PC-9 (cell line): ENCODE data around the gene CMTM6. TPM values are rescaled to one million over a fixed set of nuclear protein-coding genes. Genes with fewer than 3 reads are reported as not detected.
"Not testable (repeated sequence)": the region's sequence is repeated elsewhere in the genome, so short reads cannot be mapped to it uniquely, and the experiment has no call there.

Experiments used
- BruUV-seq: library from RNA; stranded (reverse); fragments of 400-500 nt; replicated peaks from 2 replicates; lab custom pipeline; 2021; lab: Mats Ljungman, UMichigan
- CTCF ChIA-PET: fragments of 300-600 bp; sonication (Branson Sonifier 250); formaldehyde crosslinking; loops from one replicate; lab custom pipeline; 2022; ENCODE audit warnings: antibody characterized with exemption; lab: Charles Lee
- POLR2A ChIA-PET: fragments of 300-600 bp; sonication (Branson Sonifier 250); formaldehyde crosslinking; loops from one replicate; lab custom pipeline; 2022; ENCODE audit warnings: antibody characterized with exemption; ENCODE audit not compliant: unreplicated experiment; lab: Charles Lee
- DNase-seq, 2 experiments: peaks; one replicate each; pipeline versions ENCODE4 v3.0.0 to v3.0.0-alpha.2; 2015 to 2022; ENCODE audit warnings: mixed read lengths in 1 of 2
- H2AFZ ChIP-seq: fragments of 200-600 bp; sonication (generic); 2 replicates; pipeline ENCODE4 v1.8.1; 2017; ENCODE audit warnings: antibody characterized with exemption
- H3F3A ChIP-seq: fragments of 200-600 bp; sonication (generic); 2 replicates; pipeline ENCODE4 v1.8.1; 2017; ENCODE audit warnings: antibody characterized with exemption, mild to moderate bottlenecking, low read depth; ENCODE audit not compliant: insufficient read depth
- H3K27ac ChIP-seq: fragments of 200-600 bp; sonication (generic); 2 replicates; pipeline ENCODE4 v1.6.1; 2016; ENCODE audit warnings: mixed run types
- H3K27me3 ChIP-seq: fragments of 200-600 bp; sonication (generic); 2 replicates; pipeline ENCODE4 v1.6.1; 2016; ENCODE audit warnings: low read depth, mixed run types; ENCODE audit not compliant: insufficient read depth
- H3K36me3 ChIP-seq: fragments of 200-600 bp; sonication (generic); 2 replicates; pipeline ENCODE4 v1.6.1; 2016; ENCODE audit warnings: low read depth, mixed run types
- H3K4me1 ChIP-seq: fragments of 200-600 bp; sonication (generic); replicated peaks from 2 replicates; pipeline ENCODE4 v1.6.1; 2016; ENCODE audit warnings: mixed run types; ENCODE audit not compliant: insufficient read depth
- H3K4me2 ChIP-seq: fragments of 200-600 bp; sonication (generic); 2 replicates; pipeline ENCODE4 v1.6.1; 2017; ENCODE audit warnings: mixed run types
- H3K4me3 ChIP-seq: fragments of 200-600 bp; sonication (generic); 2 replicates; pipeline ENCODE4 v1.6.1; 2016; ENCODE audit warnings: mixed run types
- H3K79me2 ChIP-seq: fragments of 200-600 bp; sonication (generic); 2 replicates; pipeline ENCODE4 v1.6.1; 2017; ENCODE audit warnings: low read depth, mixed run types
- H3K9me2 ChIP-seq: fragments of 200-600 bp; sonication (generic); 2 replicates; pipeline ENCODE4 v1.8.1; 2017; ENCODE audit warnings: mild to moderate bottlenecking; ENCODE audit not compliant: insufficient read depth
- H3K9me3 ChIP-seq: fragments of 200-600 bp; sonication (generic); 2 replicates; pipeline ENCODE4 v1.8.1; 2016; ENCODE audit warnings: low read depth; ENCODE audit not compliant: insufficient read depth
- H4K20me1 ChIP-seq: fragments of 200-600 bp; sonication (generic); 2 replicates; pipeline ENCODE4 v1.8.1; 2017; ENCODE audit not compliant: insufficient read depth
- CTCF ChIP-seq: fragments of 200-600 bp; sonication (generic); conservative IDR thresholded peaks from 2 replicates; pipeline ENCODE4 v1.6.1; 2017; ENCODE audit warnings: mixed run types, antibody characterized with exemption, mild to moderate bottlenecking, moderate library complexity
- EZH2 ChIP-seq: fragments of 200-600 bp; sonication (generic); IDR thresholded peaks from 2 replicates; pipeline ENCODE4 v1.8.0; 2017; ENCODE audit warnings: antibody characterized with exemption, low read depth
- intact Hi-C: fragments of 100-400 bp; cut with micrococcal nuclease; formaldehyde crosslinking; loops from one replicate; pipeline ENCODE4 v1.10.0; 2022; ENCODE audit not compliant: unreplicated experiment
- total RNA-seq: library from RNA; stranded (reverse); gene quantifications from 2 replicates; pipeline ENCODE4 v1.2.3, GENCODE V29; 2021

The CMTM6 gene
- total RNA-seq, 1 experiment from 2014 or later, result 69.4 TPM

GRCh38 chr3:32525720-32526119 is 23.1 kb upstream of the CMTM6 start:
- Histone ChIP-seq H3K4me3 (no peak overlapping the region), H3K9me2 (no peaks in the 10 kb centered on the region), H3K4me2 (no peak overlapping the region), H4K20me1 (no peaks in the 10 kb centered on the region), H3K27ac (no peak overlapping the region), H3K4me1 (no peaks in the 10 kb centered on the region), H3K79me2 (no peaks in the 10 kb centered on the region), H3K36me3 (no peaks in the 10 kb centered on the region), H3F3A (no peaks in the 10 kb centered on the region), H3K9me3 (no peaks in the 10 kb centered on the region), H2AFZ (no peak overlapping the region), H3K27me3 (no peaks in the 10 kb centered on the region)
- CTCF ChIA-PET, result no interaction called here
- no peak for DNase-seq
- TF ChIP-seq EZH2, result no peak
- no peak for TF ChIP-seq CTCF
- intact Hi-C loops, result no loop called here
- BruUV-seq, result no TSS peak
- POLR2A ChIA-PET, result no interaction called here

GRCh38 chr3:32522682-32523081 is 20.0 kb upstream of the CMTM6 start:
- no peak overlapping the region for H3K4me2 ChIP-seq
- no peak overlapping the region for H3K4me3 ChIP-seq
- H3K79me2 ChIP-seq, result no peaks in the 10 kb centered on the region
- no peaks in the 10 kb centered on the region for H3K9me3 ChIP-seq
- no peak for DNase-seq
- no peak for TF ChIP-seq CTCF
- no peak for TF ChIP-seq EZH2
- no peaks in the 10 kb centered on the region for H4K20me1 ChIP-seq
- intact Hi-C loops, result no loop called here
- H3K9me2 ChIP-seq, result no peaks in the 10 kb centered on the region
- no TSS peak for BruUV-seq
- ChIA-PET POLR2A (no interaction called here), CTCF (no interaction called here)
- H3K27me3 ChIP-seq, result no peaks in the 10 kb centered on the region
- H2AFZ ChIP-seq, result no peak overlapping the region
- H3K36me3 ChIP-seq, result no peaks in the 10 kb centered on the region
- H3K27ac ChIP-seq, result no peak overlapping the region
- no peaks in the 10 kb centered on the region for H3F3A ChIP-seq
- H3K4me1 ChIP-seq, result no peaks in the 10 kb centered on the region

GRCh38 chr3:32518921-32519320 is 16.3 kb upstream of the CMTM6 start:
- H3K4me3 ChIP-seq, H3K9me3 ChIP-seq, CTCF ChIA-PET, H3K27me3 ChIP-seq, H3K4me1 ChIP-seq, DNase-seq, intact Hi-C loops, H3K27ac ChIP-seq, H3K36me3 ChIP-seq, H2AFZ ChIP-seq, H3F3A ChIP-seq, H3K4me2 ChIP-seq, H3K79me2 ChIP-seq, POLR2A ChIA-PET, BruUV-seq, H3K9me2 ChIP-seq, H4K20me1 ChIP-seq: not testable (repeated sequence)

- H2AFZ ChIP-seq, POLR2A ChIA-PET: not testable (repeated sequence)
Observed at GRCh38 chr3:32516751-32517150, 14.1 kb upstream of the CMTM6 start.

More at GRCh38 chr3:32516751-32517150, 14.1 kb upstream of the CMTM6 start:
- DNase-seq, H4K20me1 ChIP-seq, CTCF ChIA-PET, H3K27me3 ChIP-seq, H3K4me1 ChIP-seq, H3K27ac ChIP-seq, H3K9me2 ChIP-seq, H3K9me3 ChIP-seq, intact Hi-C loops, H3K36me3 ChIP-seq, H3K79me2 ChIP-seq, H3K4me3 ChIP-seq, H3K4me2 ChIP-seq, BruUV-seq, H3F3A ChIP-seq: not testable (repeated sequence)
